ENCODE data around the gene LUC7L3.

Gene LUC7L3

DNA sequence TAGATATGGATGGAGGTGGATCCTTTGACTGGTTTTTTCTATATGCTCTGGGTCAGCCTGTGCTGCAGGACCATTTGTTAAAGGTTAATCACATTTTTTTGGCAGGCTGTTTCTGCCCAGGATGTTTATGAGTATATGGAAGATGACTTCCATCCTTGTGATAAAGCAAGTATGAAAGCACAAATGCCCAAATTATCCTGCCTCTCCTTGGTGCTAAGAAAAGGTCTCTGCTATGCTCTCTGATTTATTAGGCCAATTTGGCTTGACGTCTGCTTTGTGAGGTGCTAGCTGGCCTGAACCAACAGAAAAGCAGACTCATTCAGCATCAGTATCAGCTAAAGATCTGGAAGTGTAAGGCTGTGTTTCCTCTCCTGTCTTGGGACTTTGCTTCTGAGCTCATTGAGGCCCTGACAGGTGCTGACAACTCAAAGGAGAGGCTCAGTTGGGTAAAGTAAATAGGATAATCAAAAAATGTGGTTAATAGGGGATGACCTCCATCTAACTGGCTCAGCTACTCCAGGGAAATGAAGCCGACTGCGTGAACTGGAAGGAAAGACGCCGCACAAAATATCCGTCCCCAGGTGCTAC is 26.9 kb upstream of the LUC7L3 start:
- no peak overlapping the region for H3K9ac ChIP-seq (ENCODE audit: insufficient read length, low read depth)
- H3K4me1 ChIP-seq (ENCODE audit: insufficient read depth, insufficient read length): peaks cover 20% of the 10 kb centered on the region
- H3K27me3 ChIP-seq (ENCODE audit: insufficient read depth, insufficient read length): no peaks in the 10 kb centered on the region
- TF ChIP-seq YY1 (IDR thresholded peaks at IDR 0.05; ENCODE audit: insufficient read depth, insufficient read length) (no peak), SUZ12 (IDR thresholded peaks at IDR 0.05; ENCODE audit: extremely low read depth, insufficient read depth, insufficient read length) (no peak), ZNF274 (IDR thresholded peaks at IDR 0.05; ENCODE audit: low read depth, low read length) (no peak)
- peaks cover 57% of the 10 kb centered on the region for H3K36me3 ChIP-seq (ENCODE audit: insufficient read depth, insufficient read length, low read length)
- H3K4me3 ChIP-seq (ENCODE audit: insufficient read length, low read depth): no peak overlapping the region
- no peaks in the 10 kb centered on the region for H3K9me3 ChIP-seq (ENCODE audit: insufficient read depth, low read length)
- DNase-seq (ENCODE audit: low read depth, low spot score): no peak

DNA sequence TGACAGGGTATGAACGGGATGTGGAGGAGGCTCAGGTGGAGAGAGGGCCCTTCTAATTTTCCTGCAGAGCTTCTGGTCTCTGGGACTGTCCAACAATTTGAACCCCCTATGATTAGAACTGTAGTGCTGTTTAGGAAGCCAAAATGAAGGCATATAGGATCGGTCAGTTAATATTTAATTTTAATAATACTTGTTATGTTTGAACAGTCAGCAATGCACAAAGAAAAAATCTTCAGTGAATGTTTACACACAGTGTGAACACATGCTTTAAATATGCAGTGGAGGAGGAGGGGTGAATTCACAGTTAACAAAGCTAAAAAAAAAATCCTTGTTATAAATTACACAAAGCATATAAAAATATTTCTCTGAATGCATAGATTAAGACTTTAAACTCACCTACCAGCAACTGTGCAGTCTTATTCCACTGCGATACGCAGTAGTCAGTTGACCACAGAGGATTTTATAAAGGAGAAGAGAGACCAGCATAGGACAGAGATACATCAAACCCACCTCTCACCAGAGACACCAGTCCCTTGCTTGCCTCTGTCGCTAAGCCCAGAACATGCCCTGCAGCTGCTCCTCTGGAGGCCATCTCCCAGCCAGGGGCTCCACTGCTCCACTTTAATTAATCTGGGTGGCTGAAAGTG is 26.2 kb upstream of the LUC7L3 start:
- H3K36me3 ChIP-seq (ENCODE audit: insufficient read depth, insufficient read length, low read length): peaks cover 62% of the 10 kb centered on the region
- H3K4me3 ChIP-seq (ENCODE audit: insufficient read length, low read depth): no peak overlapping the region
- no peak overlapping the region for H3K9ac ChIP-seq (ENCODE audit: insufficient read length, low read depth)
- no peaks in the 10 kb centered on the region for H3K9me3 ChIP-seq (ENCODE audit: insufficient read depth, low read length)
- no peak for DNase-seq (ENCODE audit: low read depth, low spot score)
- no peak for TF ChIP-seq YY1 (IDR thresholded peaks at IDR 0.05; ENCODE audit: insufficient read depth, insufficient read length)
- no peak for TF ChIP-seq SUZ12 (IDR thresholded peaks at IDR 0.05; ENCODE audit: extremely low read depth, insufficient read depth, insufficient read length)
- TF ChIP-seq ZNF274 (IDR thresholded peaks at IDR 0.05; ENCODE audit: low read depth, low read length): no peak
- no peaks in the 10 kb centered on the region for H3K27me3 ChIP-seq (ENCODE audit: insufficient read depth, insufficient read length)
- peaks cover 19% of the 10 kb centered on the region for H3K4me1 ChIP-seq (ENCODE audit: insufficient read depth, insufficient read length)

DNA sequence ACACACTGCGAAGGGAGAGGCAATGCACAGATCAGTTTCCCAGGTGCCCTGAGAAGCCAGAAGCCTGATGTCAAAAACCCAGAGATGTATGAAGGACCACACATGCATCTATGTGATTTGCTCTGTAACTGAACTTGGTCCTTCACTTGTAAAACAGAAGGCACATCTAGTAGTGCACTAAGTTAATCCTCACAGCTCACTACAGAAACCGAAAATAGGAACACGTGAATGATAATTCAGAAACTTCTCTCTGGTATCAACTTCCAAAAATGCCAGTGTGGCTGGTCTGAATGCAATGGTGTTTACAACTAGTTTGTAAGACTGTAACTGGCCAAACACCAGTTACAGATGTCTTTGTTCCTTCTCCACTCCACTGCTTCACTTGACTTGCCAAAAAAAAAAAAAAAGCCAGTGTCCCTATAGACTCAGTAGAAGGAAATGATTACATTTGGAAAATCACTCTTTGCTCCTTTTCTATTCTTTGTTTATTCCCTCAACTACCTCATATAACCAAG is 23.0 kb upstream of the LUC7L3 start:
- H3K36me3 ChIP-seq (ENCODE audit: insufficient read depth, insufficient read length, low read length): peaks cover 89% of the 10 kb centered on the region
- DNase-seq (ENCODE audit: low read depth, low spot score): no peak
- no peak overlapping the region for H3K9ac ChIP-seq (ENCODE audit: insufficient read length, low read depth)
- no peak overlapping the region for H3K4me3 ChIP-seq (ENCODE audit: insufficient read length, low read depth)
- H3K27me3 ChIP-seq (ENCODE audit: insufficient read depth, insufficient read length): no peaks in the 10 kb centered on the region
- no peaks in the 10 kb centered on the region for H3K4me1 ChIP-seq (ENCODE audit: insufficient read depth, insufficient read length)
- no peaks in the 10 kb centered on the region for H3K9me3 ChIP-seq (ENCODE audit: insufficient read depth, low read length)
- TF ChIP-seq YY1 (IDR thresholded peaks at IDR 0.05; ENCODE audit: insufficient read depth, insufficient read length): no peak
- no peak for TF ChIP-seq ZNF274 (IDR thresholded peaks at IDR 0.05; ENCODE audit: low read depth, low read length)
- TF ChIP-seq SUZ12 (IDR thresholded peaks at IDR 0.05; ENCODE audit: extremely low read depth, insufficient read depth, insufficient read length): no peak

GRCh38 chr17:50697062-50697461 is 22.3 kb upstream of the LUC7L3 start:
- H3K9ac ChIP-seq (ENCODE audit: insufficient read length, low read depth): no peak overlapping the region
- peaks cover 88% of the 10 kb centered on the region for H3K36me3 ChIP-seq (ENCODE audit: insufficient read depth, insufficient read length, low read length)

GRCh38 chr17:50697663-50698272 is 21.6 kb upstream of the LUC7L3 start:
- Histone ChIP-seq H3K4me1 (ENCODE audit: insufficient read depth, insufficient read length) (no peaks in the 10 kb centered on the region), H3K9ac (ENCODE audit: insufficient read length, low read depth) (no peak overlapping the region), H3K9me3 (ENCODE audit: insufficient read depth, low read length) (no peaks in the 10 kb centered on the region), H3K36me3 (ENCODE audit: insufficient read depth, insufficient read length, low read length) (peaks cover 84% of the 10 kb centered on the region), H3K27me3 (ENCODE audit: insufficient read depth, insufficient read length) (no peaks in the 10 kb centered on the region), H3K4me3 (ENCODE audit: insufficient read length, low read depth) (no peak overlapping the region)
- TF ChIP-seq SUZ12 (IDR thresholded peaks at IDR 0.05; ENCODE audit: extremely low read depth, insufficient read depth, insufficient read length): no peak
- TF ChIP-seq YY1 (IDR thresholded peaks at IDR 0.05; ENCODE audit: insufficient read depth, insufficient read length): no peak
- TF ChIP-seq ZNF274 (IDR thresholded peaks at IDR 0.05; ENCODE audit: low read depth, low read length): no peak
- no peak for DNase-seq (ENCODE audit: low read depth, low spot score)

More at GRCh38 chr17:50697062-50697461, 22.3 kb upstream of the LUC7L3 start:
- no peak overlapping the region for H3K4me3 ChIP-seq (ENCODE audit: insufficient read length, low read depth)
- TF ChIP-seq ZNF274 (IDR thresholded peaks at IDR 0.05; ENCODE audit: low read depth, low read length): no peak
- no peak for TF ChIP-seq YY1 (IDR thresholded peaks at IDR 0.05; ENCODE audit: insufficient read depth, insufficient read length)
- TF ChIP-seq SUZ12 (IDR thresholded peaks at IDR 0.05; ENCODE audit: extremely low read depth, insufficient read depth, insufficient read length): no peak
- no peaks in the 10 kb centered on the region for H3K9me3 ChIP-seq (ENCODE audit: insufficient read depth, low read length)
- no peak for DNase-seq (ENCODE audit: low read depth, low spot score)
- H3K27me3 ChIP-seq (ENCODE audit: insufficient read depth, insufficient read length): no peaks in the 10 kb centered on the region
- no peaks in the 10 kb centered on the region for H3K4me1 ChIP-seq (ENCODE audit: insufficient read depth, insufficient read length)

DNA sequence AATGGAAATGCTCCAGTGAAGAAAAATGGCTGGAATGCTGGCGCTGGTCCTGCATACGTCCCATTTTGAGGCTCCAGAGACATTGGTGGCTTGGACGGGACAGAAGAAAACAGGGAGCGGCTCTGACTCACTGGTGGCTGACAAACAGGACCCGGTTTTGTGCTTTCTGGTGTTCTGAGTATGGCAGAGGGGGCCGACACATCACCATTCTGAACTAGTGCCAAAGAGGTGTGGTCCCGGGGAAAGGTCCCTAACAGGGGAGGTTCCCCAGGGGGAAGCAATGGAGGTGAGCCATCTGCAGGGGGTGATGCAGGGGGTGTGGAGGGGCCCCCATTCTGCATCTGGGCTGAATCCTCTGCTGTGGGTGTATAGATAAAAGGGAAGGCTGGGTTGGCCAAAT is 20.0 kb upstream of the LUC7L3 start:
- Histone ChIP-seq H3K9me3 (ENCODE audit: insufficient read depth, low read length) (no peaks in the 10 kb centered on the region), H3K27me3 (ENCODE audit: insufficient read depth, insufficient read length) (no peaks in the 10 kb centered on the region), H3K4me3 (ENCODE audit: insufficient read length, low read depth) (no peak overlapping the region), H3K4me1 (ENCODE audit: insufficient read depth, insufficient read length) (no peaks in the 10 kb centered on the region), H3K36me3 (ENCODE audit: insufficient read depth, insufficient read length, low read length) (peaks cover 83% of the 10 kb centered on the region), H3K9ac (ENCODE audit: insufficient read length, low read depth) (no peak overlapping the region)
- DNase-seq (ENCODE audit: low read depth, low spot score): no peak
- TF ChIP-seq ZNF274 (IDR thresholded peaks at IDR 0.05; ENCODE audit: low read depth, low read length) (no peak), YY1 (IDR thresholded peaks at IDR 0.05; ENCODE audit: insufficient read depth, insufficient read length) (no peak), SUZ12 (IDR thresholded peaks at IDR 0.05; ENCODE audit: extremely low read depth, insufficient read depth, insufficient read length) (no peak)

- Histone ChIP-seq H3K9me3 (ENCODE audit: insufficient read depth, low read length) (no peaks in the 10 kb centered on the region), H3K27me3 (ENCODE audit: insufficient read depth, insufficient read length) (no peaks in the 10 kb centered on the region), H3K4me3 (ENCODE audit: insufficient read length, low read depth) (no peak overlapping the region), H3K36me3 (ENCODE audit: insufficient read depth, insufficient read length, low read length) (peaks cover 63% of the 10 kb centered on the region), H3K9ac (ENCODE audit: insufficient read length, low read depth) (no peak overlapping the region), H3K4me1 (ENCODE audit: insufficient read depth, insufficient read length) (no peaks in the 10 kb centered on the region)
- no peak for DNase-seq (ENCODE audit: low read depth, low spot score)
- TF ChIP-seq ZNF274 (IDR thresholded peaks at IDR 0.05; ENCODE audit: low read depth, low read length) (no peak), SUZ12 (IDR thresholded peaks at IDR 0.05; ENCODE audit: extremely low read depth, insufficient read depth, insufficient read length) (no peak), YY1 (IDR thresholded peaks at IDR 0.05; ENCODE audit: insufficient read depth, insufficient read length) (no peak)
These were observed 16.2 kb upstream of the LUC7L3 start for GRCh38 chr17:50703162-50703561.
